ENCODE results near the gene CCNC. TPM values are rescaled to one million over a fixed set of nuclear protein-coding genes. Genes with fewer than 3 reads are reported as not detected.

The CCNC gene
- total and polyA plus RNA-seq, 4 donors: 24.4 to 40.4 (median 37.7) TPM

DNA sequence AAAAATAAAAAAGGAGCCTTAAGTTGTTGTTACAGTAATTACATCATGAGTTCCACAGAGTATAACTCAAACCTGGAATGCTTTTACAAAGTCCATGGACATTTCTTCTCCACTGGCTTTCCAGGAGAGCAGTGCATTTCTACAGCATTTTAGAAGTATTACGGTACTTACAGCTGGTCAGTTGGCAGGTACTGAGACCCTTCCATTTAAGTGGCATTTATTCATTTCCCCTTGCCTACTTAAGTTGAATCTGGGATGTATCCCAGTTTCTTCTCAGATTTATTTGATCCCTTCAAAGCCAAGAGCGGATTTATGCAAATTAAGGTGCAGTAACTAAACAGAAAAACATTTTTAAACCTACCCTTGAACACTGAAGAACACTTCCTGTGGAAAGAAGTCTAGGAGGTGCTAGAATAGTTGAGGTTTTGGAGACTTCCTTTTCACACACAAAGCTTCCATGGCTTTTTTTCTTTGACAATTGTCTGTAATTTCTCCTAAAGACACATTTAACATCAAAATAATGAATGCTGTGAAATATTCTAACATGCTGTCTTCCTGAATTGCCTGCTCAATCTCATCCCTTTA is 41.5 kb upstream of the CCNC start:
- no peak for ATAC-seq (ENCODE audit: low FRiP score)
- Histone ChIP-seq H3K27me3 (ENCODE audit: control insufficient read depth in 1 of 2, insufficient read depth in 2 of 2, low read length in 1 of 2) (peaks cover 0 to 3% of the 10 kb centered on the region in 2 donors), H3K36me3 (ENCODE audit: control insufficient read depth in 1 of 2, insufficient read depth in 2 of 2, low read length in 1 of 2) (no peaks in the 10 kb centered on the region), H3K4me3 (ENCODE audit: low read length in 2 of 2) (no peak overlapping the region), H3K9me3 (ENCODE audit: control insufficient read depth, low read length) (peaks cover 2% of the 10 kb centered on the region), H3K27ac (ENCODE audit: low read depth in 1 of 2, low read length in 2 of 2) (no peak overlapping the region), H3K4me1 (ENCODE audit: control insufficient read depth in 1 of 2, insufficient read depth in 2 of 2, low read length in 2 of 2) (no peaks in the 10 kb centered on the region)
- no peak for DNase-seq
- WGBS, 2 donors: 22 to 26% methylated on average over 2 of the region's 2 CpGs
- intact Hi-C loops (cut with DNase I): loop anchor here in 1 of 2 donors (10.0 kb wide), 2 partner anchors 785 to 845 kb away; no protein-coding TSS in a partner anchor

GRCh38 chr6:99608886-99609482 is 40.5 kb upstream of the CCNC start:
- no peak for DNase-seq
- Histone ChIP-seq H3K36me3 (ENCODE audit: control insufficient read depth in 1 of 2, insufficient read depth in 2 of 2, low read length in 1 of 2) (no peaks in the 10 kb centered on the region), H3K27me3 (ENCODE audit: control insufficient read depth in 1 of 2, insufficient read depth in 2 of 2, low read length in 1 of 2) (peaks cover 0 to 3% of the 10 kb centered on the region in 2 donors), H3K4me1 (ENCODE audit: control insufficient read depth in 1 of 2, insufficient read depth in 2 of 2, low read length in 2 of 2) (no peaks in the 10 kb centered on the region), H3K4me3 (ENCODE audit: low read length in 2 of 2) (no peak overlapping the region), H3K27ac (ENCODE audit: low read depth in 1 of 2, low read length in 2 of 2) (no peak overlapping the region), H3K9me3 (ENCODE audit: control insufficient read depth, low read length) (peaks cover 2% of the 10 kb centered on the region)
- no peak for ATAC-seq (ENCODE audit: low FRiP score)
- 6 to 9% methylated on average over 24 of the region's 24 CpGs for WGBS, 2 donors
- intact Hi-C loops (cut with DNase I): loop anchor here in 1 of 2 donors (10.0 kb wide), 1 partner anchor 846 kb away; no protein-coding TSS in a partner anchor

DNA sequence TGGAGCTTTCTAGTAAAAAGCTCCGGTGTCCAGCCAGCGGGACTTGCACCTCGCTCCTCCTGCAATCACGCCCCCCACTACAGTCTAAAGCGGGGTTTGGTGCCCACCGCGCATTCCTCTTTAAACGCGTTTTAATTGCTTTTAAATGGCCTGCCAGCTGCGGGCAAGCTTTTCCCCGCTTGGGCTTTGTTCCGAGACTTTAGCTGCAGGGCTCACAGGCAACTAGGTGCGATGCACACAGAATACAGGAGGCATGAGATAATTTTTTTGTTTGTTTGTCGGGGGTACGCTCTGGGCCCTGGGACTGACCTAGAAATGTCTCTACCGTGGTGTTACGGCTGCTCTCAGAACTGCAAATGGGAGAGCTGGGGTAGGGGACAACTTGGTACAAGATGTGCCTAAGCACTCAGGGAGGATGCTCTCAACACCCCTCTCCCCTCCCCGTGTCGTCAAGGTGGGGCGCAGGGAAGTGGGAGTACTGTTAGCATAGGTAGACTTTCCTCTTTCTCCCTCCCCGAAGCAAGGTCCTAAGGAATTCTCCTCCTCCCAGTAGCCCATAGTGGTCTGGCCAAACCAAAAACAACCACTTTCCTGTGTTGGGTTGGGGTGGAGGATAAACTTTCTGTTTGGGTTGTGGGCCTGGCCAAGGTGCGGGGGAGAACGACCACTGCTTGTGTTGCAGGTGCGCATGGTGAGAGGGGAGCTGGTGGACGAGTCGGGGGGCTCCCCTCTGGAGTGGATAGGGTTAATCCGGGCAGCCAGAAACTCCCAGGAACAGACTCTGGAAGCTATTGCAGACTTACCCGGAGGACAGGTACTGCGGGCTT is 39.8 kb upstream of the CCNC start:
- no peak for ATAC-seq (ENCODE audit: low FRiP score)

DNA sequence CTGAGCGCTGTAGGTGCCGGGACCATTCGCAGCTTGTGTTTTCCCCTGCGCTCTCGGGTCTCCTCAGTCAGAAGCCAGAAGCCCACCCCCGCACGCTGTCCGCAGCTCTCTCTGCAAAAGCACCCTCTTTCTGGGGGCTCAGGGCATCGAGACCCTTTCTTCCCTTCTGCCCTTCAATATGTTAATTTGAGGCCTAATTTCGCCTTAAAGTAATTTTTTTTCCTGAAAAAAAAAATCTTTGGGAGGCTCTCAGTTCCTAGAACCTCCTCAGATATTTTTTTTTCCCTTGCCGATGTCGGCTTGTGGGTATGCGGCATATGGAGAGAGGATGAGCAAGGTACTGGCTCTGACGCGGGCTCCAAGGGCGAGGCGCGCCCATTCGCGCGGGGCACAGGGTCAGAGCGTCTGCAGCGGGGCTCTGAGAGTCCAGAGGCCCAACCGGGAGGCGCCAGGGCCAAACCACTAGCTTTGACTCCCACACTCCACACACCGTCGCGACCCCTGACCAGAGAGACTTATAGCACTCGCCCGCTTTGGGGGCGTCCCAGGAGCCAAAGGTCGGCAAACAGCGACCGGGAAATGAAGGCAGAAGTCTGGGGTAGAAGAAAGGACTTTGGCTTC is 39.1 kb upstream of the CCNC start:
- peaks cover 2% of the 10 kb centered on the region for H3K9me3 ChIP-seq (ENCODE audit: control insufficient read depth, low read length)
- H3K4me1 ChIP-seq (ENCODE audit: control insufficient read depth in 1 of 2, insufficient read depth in 2 of 2, low read length in 2 of 2): no peaks in the 10 kb centered on the region
- intact Hi-C loops (cut with DNase I): loop anchor here in 1 of 2 donors (10.0 kb wide), 1 partner anchor 847 kb away; no protein-coding TSS in a partner anchor
- no peak overlapping the region for H3K27ac ChIP-seq (ENCODE audit: low read depth in 1 of 2, low read length in 2 of 2)
- WGBS, 2 donors: 11 to 14% methylated on average over 34 of the region's 34 CpGs
- DNase-seq (no peak), ATAC-seq (ENCODE audit: low FRiP score) (no peak)
- H3K27me3 ChIP-seq (ENCODE audit: control insufficient read depth in 1 of 2, insufficient read depth in 2 of 2, low read length in 1 of 2): peaks cover 0 to 3% of the 10 kb centered on the region in 2 donors
- no peak overlapping the region for H3K4me3 ChIP-seq (ENCODE audit: low read length in 2 of 2)
- no peaks in the 10 kb centered on the region for H3K36me3 ChIP-seq (ENCODE audit: control insufficient read depth in 1 of 2, insufficient read depth in 2 of 2, low read length in 1 of 2)

More for the DNA sequence above, 39.8 kb upstream of the CCNC start:
- Histone ChIP-seq H3K27me3 (ENCODE audit: control insufficient read depth in 1 of 2, insufficient read depth in 2 of 2, low read length in 1 of 2) (peaks cover 0 to 3% of the 10 kb centered on the region in 2 donors), H3K27ac (ENCODE audit: low read depth in 1 of 2, low read length in 2 of 2) (no peak overlapping the region), H3K36me3 (ENCODE audit: control insufficient read depth in 1 of 2, insufficient read depth in 2 of 2, low read length in 1 of 2) (no peaks in the 10 kb centered on the region), H3K4me1 (ENCODE audit: control insufficient read depth in 1 of 2, insufficient read depth in 2 of 2, low read length in 2 of 2) (no peaks in the 10 kb centered on the region), H3K9me3 (ENCODE audit: control insufficient read depth, low read length) (peaks cover 2% of the 10 kb centered on the region), H3K4me3 (ENCODE audit: low read length in 2 of 2) (no peak overlapping the region)
- WGBS, 2 donors: 6 to 7% methylated on average over 29 of the region's 29 CpGs
- no peak for DNase-seq
- intact Hi-C loops (cut with DNase I): loop anchor here in 1 of 2 donors (10.0 kb wide), 1 partner anchor 847 kb away; no protein-coding TSS in a partner anchor

DNA sequence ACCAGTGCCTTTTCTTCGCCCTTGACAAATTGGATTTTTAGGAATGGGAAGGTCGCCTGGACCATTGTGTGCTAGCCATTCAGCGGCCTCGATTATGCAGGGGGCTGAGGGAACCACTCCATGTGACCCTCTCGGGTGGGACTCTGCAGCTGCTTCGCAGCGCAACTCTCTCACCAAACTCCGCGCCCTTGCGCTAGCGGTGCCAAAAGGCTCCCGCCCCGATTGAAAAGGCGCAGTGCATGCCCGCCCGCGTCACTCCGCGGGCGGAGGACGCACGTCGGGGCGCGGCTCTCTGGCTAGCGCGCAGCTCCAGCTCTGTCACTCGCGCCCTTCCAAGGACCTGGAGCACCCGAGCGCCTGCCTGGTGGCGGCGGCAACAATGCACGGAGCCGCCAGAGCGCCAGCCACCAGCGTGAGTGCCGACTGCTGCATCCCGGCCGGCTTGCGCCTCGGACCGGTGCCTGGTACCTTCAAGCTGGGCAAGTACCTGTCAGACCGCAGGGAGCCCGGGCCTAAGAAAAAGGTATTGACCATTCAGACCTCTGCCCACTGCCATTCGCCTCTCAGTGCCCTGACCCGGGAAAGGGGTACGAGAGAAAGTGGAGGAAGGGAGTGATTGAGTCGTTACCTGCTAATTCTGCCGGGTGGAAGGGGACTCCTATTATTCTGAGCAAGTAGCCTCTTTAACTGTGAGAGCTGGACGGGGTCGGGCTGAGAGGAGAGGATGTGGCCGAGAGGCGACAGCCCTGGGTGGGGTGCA is 38.4 kb upstream of the CCNC start, which contains the start of gene PRDM13:
Gene PRDM13 (plus strand): TSS at position 178 of the 760 bp plus-strand sequence. CDS start 202 bp downstream, at position 380.
- no peak for DNase-seq
- no peaks in the 10 kb centered on the region for H3K36me3 ChIP-seq (ENCODE audit: control insufficient read depth in 1 of 2, insufficient read depth in 2 of 2, low read length in 1 of 2)
- intact Hi-C loops (cut with DNase I): loop anchor here in 1 of 2 donors (10.0 kb wide), 1 partner anchor 848 kb away; no protein-coding TSS in a partner anchor
- H3K27me3 ChIP-seq (ENCODE audit: control insufficient read depth in 1 of 2, insufficient read depth in 2 of 2, low read length in 1 of 2): peaks cover 0 to 2% of the 10 kb centered on the region in 2 donors
- no peak within 1 kb of the TSS for H3K27ac ChIP-seq (ENCODE audit: low read depth in 1 of 2, low read length in 2 of 2)
- no peak within 1 kb of the TSS for H3K4me3 ChIP-seq (ENCODE audit: low read length in 2 of 2)
- H3K9me3 ChIP-seq (ENCODE audit: control insufficient read depth, low read length): peaks cover 2% of the 10 kb centered on the region
- H3K4me1 ChIP-seq (ENCODE audit: control insufficient read depth in 1 of 2, insufficient read depth in 2 of 2, low read length in 2 of 2): no peaks in the 10 kb centered on the region
- no peak for ATAC-seq (ENCODE audit: low FRiP score)
- 6 to 7% methylated on average over 54 of the region's 54 CpGs for WGBS, 2 donors

- WGBS, 2 donors: 16 to 21% methylated on average over 16 of the region's 16 CpGs
- DNase-seq (no peak), ATAC-seq (ENCODE audit: low FRiP score) (no peak)
- no peaks in the 10 kb centered on the region for H3K36me3 ChIP-seq (ENCODE audit: control insufficient read depth in 1 of 2, insufficient read depth in 2 of 2, low read length in 1 of 2)
- H3K27ac ChIP-seq (ENCODE audit: low read depth in 1 of 2, low read length in 2 of 2): no peak overlapping the region
- no peaks in the 10 kb centered on the region for H3K4me1 ChIP-seq (ENCODE audit: control insufficient read depth in 1 of 2, insufficient read depth in 2 of 2, low read length in 2 of 2)
- H3K27me3 ChIP-seq (ENCODE audit: control insufficient read depth in 1 of 2, insufficient read depth in 2 of 2, low read length in 1 of 2): peaks cover 0 to 2% of the 10 kb centered on the region in 2 donors
- H3K4me3 ChIP-seq (ENCODE audit: low read length in 2 of 2): no peak overlapping the region
- intact Hi-C loops (cut with DNase I): loop anchor here in 1 of 2 donors (10.0 kb wide), 1 partner anchor 849 kb away; no protein-coding TSS in a partner anchor
- H3K9me3 ChIP-seq (ENCODE audit: control insufficient read depth, low read length): peaks cover 2% of the 10 kb centered on the region
These were observed 37.6 kb upstream of the CCNC start for GRCh38 chr6:99605911-99606655.

- H3K27ac ChIP-seq (ENCODE audit: low read depth in 1 of 2, low read length in 2 of 2): no peak overlapping the region
- ATAC-seq (ENCODE audit: low FRiP score): no peak
- no peak for DNase-seq
- H3K27me3 ChIP-seq (ENCODE audit: control insufficient read depth in 1 of 2, insufficient read depth in 2 of 2, low read length in 1 of 2): peaks cover 0 to 2% of the 10 kb centered on the region in 2 donors
- intact Hi-C loops (cut with DNase I): loop anchor here in 1 of 2 donors (10.0 kb wide), 1 partner anchor 850 kb away; no protein-coding TSS in a partner anchor
- peaks cover 2% of the 10 kb centered on the region for H3K9me3 ChIP-seq (ENCODE audit: control insufficient read depth, low read length)
- H3K4me3 ChIP-seq (ENCODE audit: low read length in 2 of 2): no peak overlapping the region
- WGBS, 2 donors: 20 to 22% methylated on average over 20 of the region's 20 CpGs
- no peaks in the 10 kb centered on the region for H3K4me1 ChIP-seq (ENCODE audit: control insufficient read depth in 1 of 2, insufficient read depth in 2 of 2, low read length in 2 of 2)
- H3K36me3 ChIP-seq (ENCODE audit: control insufficient read depth in 1 of 2, insufficient read depth in 2 of 2, low read length in 1 of 2): no peaks in the 10 kb centered on the region
These were observed 36.7 kb upstream of the CCNC start for GRCh38 chr6:99605074-99605734.
